ENCODE measurements around the gene ABCC1. TPM values are rescaled to one million over a fixed set of nuclear protein-coding genes. Genes with fewer than 3 reads are reported as not detected.
"Not testable (repeated sequence)": the region's sequence is repeated elsewhere in the genome, so short reads cannot be mapped to it uniquely, and the experiment has no call there.

ABCC1 gene
- total RNA-seq, 2 experiments from 2014 or later = 46.0 to 46.9 TPM

DNA sequence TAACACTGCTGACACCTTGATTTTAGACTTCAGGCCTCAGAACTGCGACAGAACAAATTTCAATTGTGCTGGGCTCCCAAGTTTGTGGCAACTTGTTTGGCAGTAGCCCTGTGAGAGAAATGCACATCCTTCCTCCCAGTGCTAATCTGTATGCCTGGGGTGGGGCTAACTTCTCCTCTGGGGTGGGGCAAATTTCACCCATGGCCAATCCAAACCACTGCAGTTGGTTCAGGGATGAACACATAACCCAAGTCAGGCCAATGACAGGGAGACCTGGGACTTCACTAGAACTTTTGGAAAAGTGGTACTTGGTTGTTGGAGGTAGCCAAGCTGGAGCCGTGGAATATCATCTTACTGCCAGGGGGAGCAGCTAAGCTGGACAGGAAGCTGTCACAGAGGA is 217.5 kb downstream of the ABCC1 start:
- ChIA-PET CTCF (no interaction called here), POLR2A (interaction anchor here (0.7 kb wide), 1 partner anchor 316 kb away, joined by 3 read pairs; no protein-coding TSS in a partner anchor)
- ATAC-seq = no peak
- Mint-ChIP-seq H3K27ac (no peak overlapping the region), H3K4me3 (no peak overlapping the region), H3K36me3 (ENCODE audit: low read depth) (no peaks in the 10 kb centered on the region), H3K9me3 (ENCODE audit: insufficient read depth) (no peaks in the 10 kb centered on the region), H3K4me1 (ENCODE audit: low read depth) (no peaks in the 10 kb centered on the region), H3K27me3 (ENCODE audit: low read depth) (no peaks in the 10 kb centered on the region)
- no peak for DNase-seq

DNA sequence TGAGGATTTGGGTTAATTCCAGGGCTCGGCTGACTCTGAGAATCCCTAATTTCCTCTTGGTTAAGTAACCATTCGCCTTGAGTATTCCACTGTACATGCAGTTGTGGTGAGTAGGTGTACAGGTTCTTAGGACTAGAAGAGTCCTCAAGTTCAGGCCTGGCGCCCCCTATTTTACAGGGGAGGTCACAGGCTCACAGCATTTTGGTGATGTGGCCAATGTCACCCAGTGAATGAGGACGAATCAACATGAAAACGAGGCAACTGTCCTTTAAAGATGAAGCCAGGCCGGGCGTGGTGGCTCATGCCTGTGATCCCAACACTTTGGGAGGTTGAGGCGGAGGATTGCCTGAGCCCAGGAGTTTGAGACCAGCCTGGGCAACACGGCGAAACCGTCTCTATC is 218.5 kb downstream of the ABCC1 start:
- ChIA-PET POLR2A (no interaction called here), CTCF (no interaction called here)
- Mint-ChIP-seq H3K27me3 (ENCODE audit: low read depth) (no peaks in the 10 kb centered on the region), H3K36me3 (ENCODE audit: low read depth) (no peaks in the 10 kb centered on the region), H3K4me1 (ENCODE audit: low read depth) (no peaks in the 10 kb centered on the region), H3K27ac (no peak overlapping the region), H3K4me3 (no peak overlapping the region), H3K9me3 (ENCODE audit: insufficient read depth) (no peaks in the 10 kb centered on the region)
- no peak for ATAC-seq
- no peak for DNase-seq

DNA sequence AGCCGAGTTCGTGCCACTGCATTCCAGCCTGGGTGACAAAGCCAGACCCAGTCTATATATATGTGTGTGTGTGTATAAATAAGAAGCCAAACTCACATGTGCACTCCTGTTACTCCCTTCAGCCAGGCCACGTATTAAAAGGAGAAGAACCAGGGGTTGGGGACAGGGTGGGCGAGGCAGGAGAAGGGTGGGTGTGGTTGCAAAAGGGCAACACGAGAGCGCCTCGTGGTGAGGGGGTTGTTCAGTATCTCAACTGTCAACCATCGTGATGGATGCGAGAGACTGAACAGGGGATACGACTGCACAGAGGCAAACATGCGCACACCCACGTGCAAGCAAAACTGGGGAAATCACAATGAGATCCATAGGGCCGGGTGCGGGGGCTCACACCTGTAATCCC is 219.0 kb downstream of the ABCC1 start:
- no peak for ATAC-seq

GRCh38 chr16:16169615-16170014 is 220.2 kb downstream of the ABCC1 start:
- Mint-ChIP-seq H3K4me3 (no peak overlapping the region), H3K4me1 (ENCODE audit: low read depth) (no peaks in the 10 kb centered on the region), H3K27me3 (ENCODE audit: low read depth) (no peaks in the 10 kb centered on the region), H3K36me3 (ENCODE audit: low read depth) (no peaks in the 10 kb centered on the region), H3K9me3 (ENCODE audit: insufficient read depth) (no peaks in the 10 kb centered on the region), H3K27ac (no peak overlapping the region)
- CTCF ChIA-PET = no interaction called here
- POLR2A ChIA-PET = no interaction called here
- ATAC-seq (no peak), DNase-seq (no peak)

More for the DNA sequence above, 219.0 kb downstream of the ABCC1 start:
- CTCF ChIA-PET = no interaction called here
- DNase-seq = no peak
- no peaks in the 10 kb centered on the region for H3K4me1 Mint-ChIP-seq (ENCODE audit: low read depth)
- no peak overlapping the region for H3K4me3 Mint-ChIP-seq
- no peaks in the 10 kb centered on the region for H3K36me3 Mint-ChIP-seq (ENCODE audit: low read depth)
- H3K9me3 Mint-ChIP-seq (ENCODE audit: insufficient read depth) = no peaks in the 10 kb centered on the region
- POLR2A ChIA-PET = no interaction called here
- no peaks in the 10 kb centered on the region for H3K27me3 Mint-ChIP-seq (ENCODE audit: low read depth)
- no peak overlapping the region for H3K27ac Mint-ChIP-seq

- ChIA-PET CTCF (no interaction called here), POLR2A (no interaction called here)
- no peak overlapping the region for H3K27ac Mint-ChIP-seq
- H3K36me3 Mint-ChIP-seq (ENCODE audit: low read depth) = no peaks in the 10 kb centered on the region
- H3K27me3 Mint-ChIP-seq (ENCODE audit: low read depth) = no peaks in the 10 kb centered on the region
- no peaks in the 10 kb centered on the region for H3K9me3 Mint-ChIP-seq (ENCODE audit: insufficient read depth)
- ATAC-seq (no peak), DNase-seq (no peak)
- no peak overlapping the region for H3K4me3 Mint-ChIP-seq
- no peaks in the 10 kb centered on the region for H3K4me1 Mint-ChIP-seq (ENCODE audit: low read depth)
Measured at GRCh38 chr16:16171332-16171919, 222.0 kb downstream of the ABCC1 start.

DNA sequence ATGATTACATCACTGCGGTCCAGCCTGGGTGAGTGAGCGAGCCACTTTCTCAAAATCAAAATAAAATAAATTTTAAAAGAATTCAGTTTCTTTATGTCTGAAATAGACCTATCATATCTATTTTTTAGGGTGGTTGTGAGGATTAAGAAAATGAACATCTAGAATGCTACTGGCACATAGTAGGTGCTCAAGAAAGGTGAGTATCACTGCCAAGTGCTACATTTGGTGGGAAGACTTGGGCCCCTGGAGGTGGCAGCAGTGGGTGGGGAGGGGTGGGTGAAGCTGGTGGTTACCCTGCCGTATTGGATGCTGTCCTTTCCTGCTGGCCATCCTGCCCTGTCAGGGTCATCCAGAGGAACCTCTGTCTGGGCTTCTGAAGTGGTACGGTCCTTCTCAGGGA is 223.6 kb downstream of the ABCC1 start:
- POLR2A ChIA-PET = no interaction called here
- Mint-ChIP-seq H3K27ac (no peak overlapping the region), H3K9me3 (ENCODE audit: insufficient read depth) (no peaks in the 10 kb centered on the region), H3K4me1 (ENCODE audit: low read depth) (no peaks in the 10 kb centered on the region), H3K36me3 (ENCODE audit: low read depth) (no peaks in the 10 kb centered on the region), H3K27me3 (ENCODE audit: low read depth) (no peaks in the 10 kb centered on the region), H3K4me3 (no peak overlapping the region)
- DNase-seq = no peak
- CTCF ChIA-PET = interaction anchor here (0.9 kb wide), 1 partner anchor 14 kb away, joined by 3 read pairs; no protein-coding TSS in a partner anchor
- no peak for ATAC-seq

DNA sequence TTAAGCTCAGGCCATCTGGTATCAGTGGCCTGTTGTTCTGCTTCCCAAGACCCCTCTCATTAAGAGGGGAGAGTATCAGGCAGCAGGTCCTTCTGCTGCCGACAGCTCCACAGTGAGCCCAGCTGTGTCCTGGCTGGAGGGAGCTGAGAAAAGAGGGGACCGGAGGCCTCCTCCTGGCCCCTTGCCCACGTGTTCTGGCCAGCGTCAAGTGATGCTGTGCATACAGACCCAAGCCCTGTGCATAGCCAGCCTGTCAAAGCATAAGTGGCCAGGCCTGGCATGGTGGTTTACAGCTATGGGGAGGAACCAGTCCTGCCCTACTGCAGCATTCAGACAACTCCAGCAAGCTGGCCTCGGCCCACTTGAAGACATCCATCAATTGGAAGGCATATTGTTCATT is 225.9 kb downstream of the ABCC1 start:
- no peak for ATAC-seq
- H3K4me1 Mint-ChIP-seq (ENCODE audit: low read depth) = no peaks in the 10 kb centered on the region
- no peaks in the 10 kb centered on the region for H3K27me3 Mint-ChIP-seq (ENCODE audit: low read depth)
- POLR2A ChIA-PET = interaction anchor here (0.6 kb wide), 1 partner anchor 121 kb away, joined by 3 read pairs; no protein-coding TSS in a partner anchor
- H3K4me3 Mint-ChIP-seq = no peak overlapping the region
- no peaks in the 10 kb centered on the region for H3K9me3 Mint-ChIP-seq (ENCODE audit: insufficient read depth)
- no peaks in the 10 kb centered on the region for H3K36me3 Mint-ChIP-seq (ENCODE audit: low read depth)
- DNase-seq = no peak
- CTCF ChIA-PET = no interaction called here
- H3K27ac Mint-ChIP-seq = no peak overlapping the region

DNA sequence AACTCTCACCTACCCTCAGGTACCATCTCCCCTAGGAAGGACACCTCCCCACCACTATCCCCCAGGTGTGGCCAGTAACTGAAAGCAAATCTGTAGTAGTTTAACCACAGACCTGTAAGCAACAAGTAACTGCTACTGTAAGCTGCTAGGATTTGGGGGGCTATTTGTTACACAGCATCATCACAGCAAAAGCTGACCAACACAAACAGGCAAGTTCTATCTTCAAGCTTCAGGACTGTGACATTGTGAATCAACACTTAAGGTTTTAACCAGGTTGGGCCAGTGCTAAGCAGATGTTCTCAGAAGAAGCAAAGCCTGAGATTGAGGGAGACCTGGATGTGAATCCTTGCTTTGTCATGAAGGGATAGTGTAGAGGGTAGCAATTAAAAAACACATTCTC is 226.9 kb downstream of the ABCC1 start:
- ChIA-PET POLR2A (no interaction called here), CTCF (no interaction called here)
- Mint-ChIP-seq H3K27ac (no peak overlapping the region), H3K36me3 (ENCODE audit: low read depth) (no peaks in the 10 kb centered on the region), H3K4me3 (no peak overlapping the region), H3K9me3 (ENCODE audit: insufficient read depth) (no peaks in the 10 kb centered on the region), H3K27me3 (ENCODE audit: low read depth) (no peaks in the 10 kb centered on the region), H3K4me1 (ENCODE audit: low read depth) (no peaks in the 10 kb centered on the region)
- DNase-seq (no peak), ATAC-seq (no peak)

- H3K27ac Mint-ChIP-seq = no peak overlapping the region
- ChIA-PET CTCF (interaction anchor here (1.2 kb wide), 1 partner anchor 9 kb away, joined by 3 read pairs; no protein-coding TSS in a partner anchor), POLR2A (interaction anchor here (0.6 kb wide), 1 partner anchor 713 kb away, joined by 4 read pairs; no protein-coding TSS in a partner anchor)
- no peaks in the 10 kb centered on the region for H3K4me1 Mint-ChIP-seq (ENCODE audit: low read depth)
- no peak overlapping the region for H3K4me3 Mint-ChIP-seq
- DNase-seq (no peak), ATAC-seq (no peak)
- no peaks in the 10 kb centered on the region for H3K36me3 Mint-ChIP-seq (ENCODE audit: low read depth)
- no peaks in the 10 kb centered on the region for H3K27me3 Mint-ChIP-seq (ENCODE audit: low read depth)
- H3K9me3 Mint-ChIP-seq (ENCODE audit: insufficient read depth) = no peaks in the 10 kb centered on the region
Measured at GRCh38 chr16:16178455-16179162, 229.2 kb downstream of the ABCC1 start.

- H3K9me3 Mint-ChIP-seq (ENCODE audit: insufficient read depth); H3K4me1 Mint-ChIP-seq (ENCODE audit: low read depth); H3K27ac Mint-ChIP-seq; DNase-seq; CTCF ChIA-PET; H3K36me3 Mint-ChIP-seq (ENCODE audit: low read depth); H3K27me3 Mint-ChIP-seq (ENCODE audit: low read depth); ATAC-seq; H3K4me3 Mint-ChIP-seq; POLR2A ChIA-PET: not testable (repeated sequence)
Measured at GRCh38 chr16:16181748-16182147, 232.3 kb downstream of the ABCC1 start.

- no peak overlapping the region for H3K4me3 Mint-ChIP-seq
- H3K27ac Mint-ChIP-seq = no peak overlapping the region
- ATAC-seq (no peak), DNase-seq (no peak)
- CTCF ChIA-PET = no interaction called here
- no peaks in the 10 kb centered on the region for H3K4me1 Mint-ChIP-seq (ENCODE audit: low read depth)
- no peaks in the 10 kb centered on the region for H3K9me3 Mint-ChIP-seq (ENCODE audit: insufficient read depth)
- H3K27me3 Mint-ChIP-seq (ENCODE audit: low read depth) = no peaks in the 10 kb centered on the region
- H3K36me3 Mint-ChIP-seq (ENCODE audit: low read depth) = no peaks in the 10 kb centered on the region
- POLR2A ChIA-PET = no interaction called here
Measured at GRCh38 chr16:16182918-16183317, 233.5 kb downstream of the ABCC1 start.

DNA sequence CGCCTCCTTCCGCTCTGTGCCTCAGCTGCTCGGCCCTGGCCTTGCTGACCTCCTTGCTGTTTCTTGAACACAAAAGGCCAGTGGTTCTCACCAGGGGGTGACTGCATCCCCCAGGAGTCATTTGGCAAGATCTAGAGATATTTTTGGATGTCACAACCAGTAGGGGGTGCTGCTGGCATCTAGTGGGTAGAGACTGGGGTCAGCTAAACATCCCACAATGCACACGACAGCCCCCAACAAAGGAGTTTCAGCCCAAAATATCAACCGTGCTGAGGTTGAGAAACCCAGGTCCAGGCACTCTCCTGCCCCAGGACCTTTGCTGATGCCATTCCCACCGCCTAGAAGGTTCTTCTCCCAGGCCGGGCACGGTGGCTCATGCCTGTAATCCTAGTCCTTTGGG is 234.1 kb downstream of the ABCC1 start:
- no peaks in the 10 kb centered on the region for H3K27me3 Mint-ChIP-seq (ENCODE audit: low read depth)
- no peaks in the 10 kb centered on the region for H3K9me3 Mint-ChIP-seq (ENCODE audit: insufficient read depth)
- H3K4me1 Mint-ChIP-seq (ENCODE audit: low read depth) = no peaks in the 10 kb centered on the region
- DNase-seq (no peak), ATAC-seq (no peak)
- H3K4me3 Mint-ChIP-seq = no peak overlapping the region
- ChIA-PET POLR2A (no interaction called here), CTCF (no interaction called here)
- no peak overlapping the region for H3K27ac Mint-ChIP-seq
- H3K36me3 Mint-ChIP-seq (ENCODE audit: low read depth) = no peaks in the 10 kb centered on the region

DNA sequence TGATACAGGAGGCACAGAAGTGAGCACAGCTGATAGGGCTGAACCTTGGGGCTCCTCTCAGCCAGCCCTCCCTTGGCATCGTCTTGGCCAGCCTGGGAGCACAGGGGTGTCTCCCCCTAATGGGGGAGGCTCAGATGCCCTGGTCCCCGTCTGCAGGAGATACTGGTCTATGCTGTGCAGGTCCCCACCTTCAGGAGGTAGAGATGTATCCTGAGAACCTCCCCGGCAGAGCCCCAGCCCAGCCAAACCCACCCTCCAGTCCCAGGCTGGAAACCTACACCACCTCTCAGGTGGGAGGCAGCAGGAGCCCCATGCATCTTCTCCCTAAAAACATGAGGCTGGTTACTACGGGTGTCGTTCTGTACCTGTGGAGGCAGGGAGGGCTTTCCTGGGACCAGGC is 235.2 kb downstream of the ABCC1 start:
- no peaks in the 10 kb centered on the region for H3K9me3 Mint-ChIP-seq (ENCODE audit: insufficient read depth)
- ATAC-seq = no peak
- H3K4me3 Mint-ChIP-seq = no peak overlapping the region
- no peak overlapping the region for H3K27ac Mint-ChIP-seq
- ChIA-PET POLR2A (no interaction called here), CTCF (no interaction called here)
- H3K36me3 Mint-ChIP-seq (ENCODE audit: low read depth) = no peaks in the 10 kb centered on the region
- H3K4me1 Mint-ChIP-seq (ENCODE audit: low read depth) = no peaks in the 10 kb centered on the region
- no peaks in the 10 kb centered on the region for H3K27me3 Mint-ChIP-seq (ENCODE audit: low read depth)
- no peak for DNase-seq
